ENCODE results near the gene CPNE5. TPM values are rescaled to one million over a fixed set of nuclear protein-coding genes. Genes with fewer than 3 reads are reported as not detected.

Gene CPNE5
- total RNA-seq, 1 donor from 2014 or later, result not detected

DNA sequence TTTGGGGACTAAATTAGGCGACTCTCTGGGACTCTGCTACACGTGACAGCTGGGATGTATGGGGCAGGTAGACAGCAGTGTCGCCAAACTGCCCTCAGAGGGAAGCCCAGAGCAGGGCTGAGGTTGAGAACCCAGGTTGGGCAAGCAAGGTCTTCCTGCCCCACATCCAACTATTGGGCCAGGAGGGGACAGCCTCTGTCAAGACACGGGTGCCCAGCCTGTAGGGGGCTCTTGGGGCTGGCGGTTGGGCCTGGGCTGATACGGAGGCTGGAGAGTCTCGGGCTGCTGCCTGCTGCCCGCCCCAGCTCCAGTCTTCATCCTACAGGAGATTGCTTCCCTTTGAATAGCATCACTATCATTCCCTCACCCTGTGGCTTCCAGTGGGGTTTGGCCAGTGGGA lies 33.3 kb downstream of the CPNE5 start:
- no peaks in the 10 kb centered on the region for H3K36me3 Mint-ChIP-seq (ENCODE audit: low read depth)
- DNase-seq (ENCODE audit: low spot score), result no peak
- TF ChIP-seq, protein P1, sequence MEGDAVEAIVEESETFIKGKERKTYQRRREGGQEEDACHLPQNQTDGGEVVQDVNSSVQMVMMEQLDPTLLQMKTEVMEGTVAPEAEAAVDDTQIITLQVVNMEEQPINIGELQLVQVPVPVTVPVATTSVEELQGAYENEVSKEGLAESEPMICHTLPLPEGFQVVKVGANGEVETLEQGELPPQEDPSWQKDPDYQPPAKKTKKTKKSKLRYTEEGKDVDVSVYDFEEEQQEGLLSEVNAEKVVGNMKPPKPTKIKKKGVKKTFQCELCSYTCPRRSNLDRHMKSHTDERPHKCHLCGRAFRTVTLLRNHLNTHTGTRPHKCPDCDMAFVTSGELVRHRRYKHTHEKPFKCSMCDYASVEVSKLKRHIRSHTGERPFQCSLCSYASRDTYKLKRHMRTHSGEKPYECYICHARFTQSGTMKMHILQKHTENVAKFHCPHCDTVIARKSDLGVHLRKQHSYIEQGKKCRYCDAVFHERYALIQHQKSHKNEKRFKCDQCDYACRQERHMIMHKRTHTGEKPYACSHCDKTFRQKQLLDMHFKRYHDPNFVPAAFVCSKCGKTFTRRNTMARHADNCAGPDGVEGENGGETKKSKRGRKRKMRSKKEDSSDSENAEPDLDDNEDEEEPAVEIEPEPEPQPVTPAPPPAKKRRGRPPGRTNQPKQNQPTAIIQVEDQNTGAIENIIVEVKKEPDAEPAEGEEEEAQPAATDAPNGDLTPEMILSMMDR (IDR thresholded peaks at IDR 0.05), result no peak
- no peaks in the 10 kb centered on the region for H3K9me3 Mint-ChIP-seq (ENCODE audit: low read depth)
- H3K4me1 Mint-ChIP-seq (ENCODE audit: low read depth), result no peaks in the 10 kb centered on the region
- H3K4me3 Mint-ChIP-seq (ENCODE audit: unreplicated experiment), result no peak overlapping the region
- H3K27ac Mint-ChIP-seq (ENCODE audit: unreplicated experiment), result no peak overlapping the region
- peaks cover 35% of the 10 kb centered on the region for H3K27me3 Mint-ChIP-seq (ENCODE audit: low read depth)

DNA sequence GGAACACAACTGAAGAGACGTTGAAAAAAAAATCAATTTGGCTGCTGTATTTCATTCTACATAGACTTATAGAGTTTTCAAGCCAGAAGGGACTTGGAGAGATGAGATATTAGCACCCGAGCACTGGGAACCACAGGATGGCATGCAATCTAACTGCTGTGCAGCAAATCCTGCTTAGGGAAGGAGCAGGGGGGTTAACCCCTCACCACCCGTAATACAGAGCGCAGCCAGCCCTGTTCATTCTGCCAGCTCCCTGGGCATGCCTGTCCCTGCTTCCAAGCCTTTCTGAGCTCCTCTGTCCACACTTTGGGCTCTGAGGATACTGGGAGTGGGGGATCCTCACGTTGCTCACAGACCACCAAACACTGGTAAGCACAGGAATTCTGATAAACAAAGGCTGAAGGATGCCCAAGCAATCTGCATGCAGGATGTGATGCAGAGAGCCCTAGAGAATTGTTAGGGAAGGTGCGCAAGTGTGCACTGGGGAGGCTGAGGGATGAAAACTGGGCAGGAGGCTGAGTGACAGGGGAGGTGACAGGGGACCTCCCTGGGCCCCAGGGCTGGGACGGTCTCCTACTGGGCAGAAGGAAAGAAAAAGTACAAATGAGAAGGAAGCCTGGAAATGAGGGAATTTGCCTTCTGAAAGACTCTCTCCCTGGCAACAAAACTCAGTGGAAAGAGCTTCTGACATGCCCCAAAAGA lies 34.0 kb downstream of the CPNE5 start:
- Mint-ChIP-seq H3K4me3 (ENCODE audit: unreplicated experiment) (no peak overlapping the region), H3K27me3 (ENCODE audit: low read depth) (peaks cover 35% of the 10 kb centered on the region), H3K4me1 (ENCODE audit: low read depth) (no peaks in the 10 kb centered on the region), H3K36me3 (ENCODE audit: low read depth) (no peaks in the 10 kb centered on the region), H3K27ac (ENCODE audit: unreplicated experiment) (no peak overlapping the region), H3K9me3 (ENCODE audit: low read depth) (no peaks in the 10 kb centered on the region)
- TF ChIP-seq, protein P1 (IDR thresholded peaks at IDR 0.05), result no peak
- DNase-seq (ENCODE audit: low spot score), result no peak

DNA sequence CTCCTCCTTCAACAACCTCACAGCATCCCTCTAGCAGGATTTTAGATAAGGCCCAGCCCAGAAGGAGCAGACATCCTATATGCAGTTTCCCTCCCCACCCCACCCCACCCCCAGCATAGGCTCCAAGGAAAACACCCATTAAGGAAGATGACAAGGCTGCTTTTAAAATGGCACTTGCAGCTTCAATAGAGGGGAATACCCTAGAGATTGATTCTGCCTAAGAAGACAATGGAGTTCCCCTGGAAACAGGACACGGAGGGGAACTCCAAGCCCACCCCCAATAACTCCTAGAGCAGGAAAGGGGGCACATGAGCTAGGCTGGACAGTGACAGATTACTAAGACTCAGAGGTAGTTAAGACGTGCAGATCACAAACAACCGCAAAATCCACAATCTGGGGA lies 34.7 kb downstream of the CPNE5 start:
- no peaks in the 10 kb centered on the region for H3K4me1 Mint-ChIP-seq (ENCODE audit: low read depth)
- no peak overlapping the region for H3K4me3 Mint-ChIP-seq (ENCODE audit: unreplicated experiment)
- no peaks in the 10 kb centered on the region for H3K9me3 Mint-ChIP-seq (ENCODE audit: low read depth)
- peaks cover 38% of the 10 kb centered on the region for H3K27me3 Mint-ChIP-seq (ENCODE audit: low read depth)
- no peaks in the 10 kb centered on the region for H3K36me3 Mint-ChIP-seq (ENCODE audit: low read depth)
- TF ChIP-seq, protein P1 (IDR thresholded peaks at IDR 0.05), result no peak
- no peak for DNase-seq (ENCODE audit: low spot score)
- H3K27ac Mint-ChIP-seq (ENCODE audit: unreplicated experiment), result no peak overlapping the region

DNA sequence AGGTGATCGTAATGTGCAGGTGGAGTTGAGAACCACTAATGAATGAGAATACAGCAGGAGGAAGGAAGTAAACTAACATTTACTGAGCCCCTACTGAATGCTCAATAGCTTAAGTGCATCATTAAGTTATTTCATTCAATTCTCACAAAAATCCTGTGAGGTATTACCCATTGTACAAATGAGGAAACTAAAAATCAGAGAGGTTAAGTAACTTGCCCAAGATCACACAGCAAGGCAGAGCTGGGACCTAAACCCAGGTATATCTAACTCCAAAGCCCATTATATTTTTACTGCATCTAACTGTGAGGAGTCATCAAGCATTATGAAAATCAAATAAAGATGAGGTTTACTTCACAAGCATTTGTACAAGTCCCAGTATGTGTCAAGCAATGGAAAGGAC lies 35.3 kb downstream of the CPNE5 start:
- H3K9me3 Mint-ChIP-seq (ENCODE audit: low read depth), result no peaks in the 10 kb centered on the region
- H3K4me1 Mint-ChIP-seq (ENCODE audit: low read depth), result no peaks in the 10 kb centered on the region
- H3K36me3 Mint-ChIP-seq (ENCODE audit: low read depth), result no peaks in the 10 kb centered on the region
- H3K27ac Mint-ChIP-seq (ENCODE audit: unreplicated experiment), result no peak overlapping the region
- peaks cover 41% of the 10 kb centered on the region for H3K27me3 Mint-ChIP-seq (ENCODE audit: low read depth)
- DNase-seq (ENCODE audit: low spot score), result no peak
- H3K4me3 Mint-ChIP-seq (ENCODE audit: unreplicated experiment), result no peak overlapping the region
- TF ChIP-seq, protein P1 (IDR thresholded peaks at IDR 0.05), result no peak

DNA sequence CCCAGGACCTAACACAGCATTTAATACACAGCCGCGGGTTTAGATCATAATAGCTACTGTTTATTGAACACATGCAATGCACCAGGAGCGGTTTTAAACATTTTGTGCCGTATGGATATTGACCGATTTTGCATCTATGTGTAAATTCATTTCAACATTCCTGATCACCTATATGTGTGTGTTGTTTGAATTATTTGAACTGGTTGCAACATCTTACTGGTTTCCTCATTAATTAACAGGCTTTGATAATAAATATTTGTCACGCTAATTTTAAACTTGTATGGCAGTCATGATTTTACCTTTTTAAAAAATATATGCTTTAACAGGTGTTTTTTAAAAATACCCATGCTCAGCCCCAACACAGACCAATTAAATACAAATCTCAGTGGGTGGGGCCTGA lies 35.8 kb downstream of the CPNE5 start:
- H3K4me3 Mint-ChIP-seq (ENCODE audit: unreplicated experiment), result no peak overlapping the region
- no peaks in the 10 kb centered on the region for H3K36me3 Mint-ChIP-seq (ENCODE audit: low read depth)
- H3K27me3 Mint-ChIP-seq (ENCODE audit: low read depth), result peaks cover 40% of the 10 kb centered on the region

More for the DNA sequence above, 35.8 kb downstream of the CPNE5 start:
- DNase-seq (ENCODE audit: low spot score), result no peak
- TF ChIP-seq, protein P1 (IDR thresholded peaks at IDR 0.05), result no peak
- Mint-ChIP-seq H3K27ac (ENCODE audit: unreplicated experiment) (no peak overlapping the region), H3K9me3 (ENCODE audit: low read depth) (no peaks in the 10 kb centered on the region), H3K4me1 (ENCODE audit: low read depth) (no peaks in the 10 kb centered on the region)
